Measurements from ENCODE around the gene LARP6. TPM values are rescaled to one million over a fixed set of nuclear protein-coding genes. Genes with fewer than 3 reads are reported as not detected.
A peak's percentile ranks its signal among the peaks of the same experiment; 100 is the strongest.

The LARP6 gene
- total RNA-seq, 1 donor from 2014 or later = 21.6 TPM

- no peak for DNase-seq
- peaks cover 5% of the 10 kb centered on the region for H3K36me3 Mint-ChIP-seq (ENCODE audit: unreplicated experiment)
- TF ChIP-seq CTCF (IDR thresholded peaks at IDR 0.05; ENCODE audit: partially characterized antibody, unreplicated experiment) = no peak
- peaks cover 2% of the 10 kb centered on the region for H3K9me3 Mint-ChIP-seq (ENCODE audit: unreplicated experiment)
- peaks cover 9% of the 10 kb centered on the region for H3K27me3 Mint-ChIP-seq (ENCODE audit: unreplicated experiment)
- H3K27ac Mint-ChIP-seq (ENCODE audit: unreplicated experiment) = no peak overlapping the region
- peaks cover 5% of the 10 kb centered on the region for H3K4me1 Mint-ChIP-seq (ENCODE audit: low read depth, unreplicated experiment)
- no peak overlapping the region for H3K4me3 Mint-ChIP-seq (ENCODE audit: unreplicated experiment)
These were observed 1.8 kb upstream of the LARP6 start for GRCh38 chr15:70855764-70856163.

- Mint-ChIP-seq H3K9me3 (ENCODE audit: unreplicated experiment) (peaks cover 2% of the 10 kb centered on the region), H3K4me3 (ENCODE audit: unreplicated experiment) (peak overlapping the region; percentile 94), H3K4me1 (ENCODE audit: low read depth, unreplicated experiment) (peaks cover 5% of the 10 kb centered on the region), H3K27me3 (ENCODE audit: unreplicated experiment) (peaks cover 9% of the 10 kb centered on the region), H3K36me3 (ENCODE audit: unreplicated experiment) (peaks cover 5% of the 10 kb centered on the region), H3K27ac (ENCODE audit: unreplicated experiment) (peak overlapping the region; percentile 85)
- no peak for DNase-seq
- TF ChIP-seq CTCF (IDR thresholded peaks at IDR 0.05; ENCODE audit: partially characterized antibody, unreplicated experiment) = no peak
These were observed 664 bp upstream of the LARP6 start for GRCh38 chr15:70854666-70854976.

GRCh38 chr15:70853318-70853972 lies 512 bp downstream of the LARP6 start:
- Mint-ChIP-seq H3K36me3 (ENCODE audit: unreplicated experiment) (no peaks in the 10 kb centered on the region), H3K9me3 (ENCODE audit: unreplicated experiment) (peaks cover 2% of the 10 kb centered on the region), H3K27me3 (ENCODE audit: unreplicated experiment) (peaks cover 9% of the 10 kb centered on the region), H3K4me1 (ENCODE audit: low read depth, unreplicated experiment) (peaks cover 5% of the 10 kb centered on the region), H3K4me3 (ENCODE audit: unreplicated experiment) (peak overlapping the region; percentile 83), H3K27ac (ENCODE audit: unreplicated experiment) (peak overlapping the region; percentile 28)
- no peak for TF ChIP-seq CTCF (IDR thresholded peaks at IDR 0.05; ENCODE audit: partially characterized antibody, unreplicated experiment)
- DNase-seq = peak; percentile 40

DNA sequence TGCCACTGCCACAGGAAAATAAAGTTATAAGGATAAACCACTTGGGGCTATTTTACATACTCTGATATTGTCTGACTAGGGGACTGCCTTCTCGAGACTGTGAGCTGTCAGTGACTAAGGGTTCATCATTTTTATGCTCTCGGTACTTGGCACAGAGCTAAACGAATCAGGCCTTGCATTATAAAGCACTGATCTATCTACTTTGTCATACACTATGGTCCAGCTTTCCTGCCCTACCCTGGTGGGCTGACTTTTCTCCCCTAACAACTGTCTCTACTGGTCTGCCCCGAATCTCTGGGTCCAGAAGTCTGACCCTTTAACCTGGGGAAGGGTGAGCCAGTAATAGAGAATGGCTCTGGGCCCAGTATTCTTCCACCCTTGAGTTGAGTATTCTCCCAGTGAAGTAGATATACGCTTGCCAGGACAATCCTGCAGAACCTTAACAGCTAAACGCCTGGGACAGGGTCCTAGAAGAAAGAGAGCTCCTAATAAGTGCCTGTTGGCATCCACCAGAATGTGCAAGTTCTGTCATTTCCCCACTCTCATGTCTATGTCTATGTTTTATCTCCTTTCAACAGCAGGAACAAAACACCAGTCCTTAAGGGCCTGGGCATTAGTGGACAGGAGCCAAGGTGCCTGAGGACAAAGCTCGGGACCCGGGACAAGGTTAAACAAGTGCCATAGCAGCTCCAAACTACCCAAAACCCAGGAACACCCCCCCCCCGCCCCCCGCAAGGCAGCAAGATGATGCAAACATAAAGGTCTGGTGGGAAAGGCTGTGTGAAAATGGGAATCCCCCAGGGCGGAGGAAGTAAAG lies 1.2 kb downstream of the LARP6 start:
- Mint-ChIP-seq H3K27ac (ENCODE audit: unreplicated experiment) (peak overlapping the region; percentile 28), H3K27me3 (ENCODE audit: unreplicated experiment) (peaks cover 9% of the 10 kb centered on the region), H3K4me1 (ENCODE audit: low read depth, unreplicated experiment) (peaks cover 5% of the 10 kb centered on the region), H3K4me3 (ENCODE audit: unreplicated experiment) (peak overlapping the region; percentile 83), H3K36me3 (ENCODE audit: unreplicated experiment) (no peaks in the 10 kb centered on the region), H3K9me3 (ENCODE audit: unreplicated experiment) (peaks cover 2% of the 10 kb centered on the region)
- no peak for DNase-seq
- TF ChIP-seq CTCF (IDR thresholded peaks at IDR 0.05; ENCODE audit: partially characterized antibody, unreplicated experiment) = no peak

DNA sequence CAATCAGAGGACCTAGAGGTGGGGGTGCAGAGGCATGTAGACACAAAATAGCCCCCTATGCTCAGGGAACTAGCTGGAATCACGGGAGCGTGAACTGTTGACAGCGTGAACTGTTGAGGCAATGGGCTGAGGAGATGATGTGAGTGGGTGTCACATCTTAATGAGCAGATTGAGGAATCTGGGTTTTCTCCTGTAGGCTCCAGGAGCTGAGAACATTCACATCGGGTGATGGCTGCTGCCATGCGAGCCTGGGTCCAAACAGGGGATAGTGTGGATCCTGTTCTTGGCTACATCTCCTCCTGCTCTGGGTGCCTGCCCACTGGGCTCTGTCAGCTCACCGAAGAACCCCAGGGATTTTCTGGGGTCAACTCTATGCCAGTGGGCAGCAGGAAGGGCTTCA lies 2.1 kb downstream of the LARP6 start:
- H3K4me1 Mint-ChIP-seq (ENCODE audit: low read depth, unreplicated experiment) = peaks cover 5% of the 10 kb centered on the region
- H3K27me3 Mint-ChIP-seq (ENCODE audit: unreplicated experiment) = peaks cover 9% of the 10 kb centered on the region
- no peak for TF ChIP-seq CTCF (IDR thresholded peaks at IDR 0.05; ENCODE audit: partially characterized antibody, unreplicated experiment)
- H3K36me3 Mint-ChIP-seq (ENCODE audit: unreplicated experiment) = no peaks in the 10 kb centered on the region
- DNase-seq = no peak
- H3K27ac Mint-ChIP-seq (ENCODE audit: unreplicated experiment) = no peak overlapping the region
- peaks cover 2% of the 10 kb centered on the region for H3K9me3 Mint-ChIP-seq (ENCODE audit: unreplicated experiment)
- H3K4me3 Mint-ChIP-seq (ENCODE audit: unreplicated experiment) = no peak overlapping the region
